CD14-positive monocyte (primary cell): ENCODE data around the gene DEAF1. TPM values are rescaled to one million over a fixed set of nuclear protein-coding genes. Genes with fewer than 3 reads are reported as not detected.

Experiments used
- DNase-seq, 3 donors: peaks; one replicate each; pipeline ENCODE4 v3.0.0-alpha.2; 2011 to 2022
- H2AFZ ChIP-seq: 2 replicates; pipeline ENCODE4 v1.6.0; 2012; ENCODE audit warnings: mild to moderate bottlenecking, low read depth, low read length, inconsistent platforms; ENCODE audit not compliant: insufficient read depth, poor library complexity, severe bottlenecking
- H3K27ac ChIP-seq, 2 donors: 1 replicate in 1 of 2; 2 replicates in 1 of 2; pipeline ENCODE4 v1.5.1; 2012 to 2013; ENCODE audit warnings: low read length in 2 of 2, control low read depth in 1 of 2, inconsistent platforms in 1 of 2, low read depth in 1 of 2, mild to moderate bottlenecking in 1 of 2
- H3K27me3 ChIP-seq, 2 donors: one replicate each; pipeline versions ENCODE4 v1.6.0 to v1.6.1; 2011 to 2013; ENCODE audit warnings: low read length in 2 of 2; ENCODE audit not compliant: control insufficient read depth in 2 of 2, insufficient read depth in 2 of 2
- H3K36me3 ChIP-seq, 2 donors: replicated peaks in 1 of 2; 1 replicate in 1 of 2; 2 replicates in 1 of 2; pipeline versions ENCODE4 v1.5.1 to v1.6.1; 2012 to 2013; ENCODE audit warnings: low read length in 2 of 2, control low read depth in 1 of 2, inconsistent platforms in 1 of 2, mild to moderate bottlenecking in 1 of 2; ENCODE audit not compliant: insufficient read depth in 2 of 2, control insufficient read depth in 1 of 2
- H3K4me1 ChIP-seq, 2 donors: 1 replicate in 1 of 2; 2 replicates in 1 of 2; pipeline versions ENCODE4 v1.5.1 to v1.6.1; 2012 to 2013; ENCODE audit warnings: low read length in 2 of 2, control low read depth in 1 of 2, inconsistent platforms in 1 of 2, mild to moderate bottlenecking in 1 of 2, moderate library complexity in 1 of 2; ENCODE audit not compliant: insufficient read depth in 2 of 2, control insufficient read depth in 1 of 2
- H3K4me2 ChIP-seq: replicated peaks from 2 replicates; pipeline ENCODE3; 2012; ENCODE audit warnings: low read length, moderate library complexity, mild to moderate bottlenecking; ENCODE audit not compliant: poor library complexity, severe bottlenecking; ENCODE audit errors: extremely low read depth
- H3K4me3 ChIP-seq, 3 experiments: fragments of 200-600 bp in 1 of 3; sonication (generic) in 1 of 3; replicated peaks in 1 of 3; 1 replicate in 2 of 3; 2 replicates in 1 of 3; pipeline ENCODE4 v1.5.1; 2011 to 2013; ENCODE audit warnings: low read length in 3 of 3, mild to moderate bottlenecking in 3 of 3, control low read depth in 2 of 3, low read depth in 2 of 3, inconsistent platforms in 1 of 3, moderate library complexity in 1 of 3
- H3K79me2 ChIP-seq: 2 replicates; pipeline ENCODE4 v1.6.0; 2012; ENCODE audit warnings: mild to moderate bottlenecking, control low read depth, inconsistent platforms, low read length, moderate library complexity; ENCODE audit not compliant: insufficient read depth
- H3K9ac ChIP-seq: 2 replicates; pipeline ENCODE4 v1.6.0; 2017; ENCODE audit warnings: low read length, mild to moderate bottlenecking; ENCODE audit not compliant: insufficient read depth, poor library complexity, severe bottlenecking
- H3K9me3 ChIP-seq, 2 donors: replicated peaks in 1 of 2; 1 replicate in 1 of 2; 2 replicates in 1 of 2; pipeline versions ENCODE4 v1.5.1 to v1.6.1; 2012 to 2013; ENCODE audit warnings: low read length in 2 of 2, control low read depth in 1 of 2; ENCODE audit not compliant: control insufficient read depth in 1 of 2, insufficient read depth in 1 of 2
- H4K20me1 ChIP-seq: 2 replicates; pipeline ENCODE4 v1.6.0; 2012; ENCODE audit warnings: mild to moderate bottlenecking, low read length, control low read depth, moderate library complexity; ENCODE audit not compliant: insufficient read depth
- H3K27ac Mint-ChIP-seq, 7 donors: one replicate each; pipeline ENCODE4 v1.8.0; 2020; ENCODE audit warnings: mild to moderate bottlenecking in 7 of 7, mixed read lengths in 7 of 7, moderate library complexity in 6 of 7, inconsistent platforms in 2 of 7
- H3K27me3 Mint-ChIP-seq, 3 donors: one replicate each; pipeline ENCODE4 v1.8.0; 2021 to 2022; ENCODE audit warnings: low read depth in 3 of 3, mild to moderate bottlenecking in 3 of 3, mixed read lengths in 3 of 3, moderate library complexity in 3 of 3, inconsistent platforms in 1 of 3
- H3K36me3 Mint-ChIP-seq, 2 donors: one replicate each; pipeline ENCODE4 v1.8.0; 2020; ENCODE audit warnings: mixed read lengths in 2 of 2, inconsistent platforms in 1 of 2, mild to moderate bottlenecking in 1 of 2
- H3K4me1 Mint-ChIP-seq: one replicate; pipeline ENCODE4 v1.8.0; 2020; ENCODE audit warnings: mild to moderate bottlenecking, mixed read lengths
- H3K4me3 Mint-ChIP-seq, 2 donors: one replicate each; pipeline ENCODE4 v1.8.0; 2020; ENCODE audit warnings: mild to moderate bottlenecking in 2 of 2, mixed read lengths in 2 of 2, moderate library complexity in 1 of 2
- H3K9me3 Mint-ChIP-seq, 7 donors: one replicate each; pipeline ENCODE4 v1.8.0; 2020 to 2022; ENCODE audit warnings: mixed read lengths in 7 of 7, mild to moderate bottlenecking in 6 of 7, moderate library complexity in 6 of 7, inconsistent platforms in 2 of 7
- CTCF ChIP-seq: fragments of 200-600 bp; IDR thresholded peaks from one replicate; pipeline ENCODE4 v1.8.0; 2022; ENCODE audit warnings: antibody characterized with exemption, mild to moderate bottlenecking
- WGBS: methylation state at CpG from one replicate; pipeline ENCODE4 v1.1.5; 2013; ENCODE audit warnings: missing lambda C conversion rate; ENCODE audit not compliant: insufficient coverage; 5-methylcytosine and 5-hydroxymethylcytosine counted together
- intact Hi-C, 2 donors: fragments of 100-400 bp; cut with micrococcal nuclease; formaldehyde crosslinking; loops; one replicate each; pipeline versions ENCODE4 v1.15.0 to v1.15.1; 2023
- polyA plus RNA-seq, 3 donors: library from polyadenylated mRNA; depleted of rRNA in 1 of 3; unstranded in 2 of 3; stranded (reverse) in 1 of 3; fragments of 300-500 nt in 2 of 3; fragments of >200 nt in 1 of 3; fragmentation: Illumina TruSeq in 2 of 3; gene quantifications; 1 replicate in 2 of 3; 2 replicates in 1 of 3; pipeline ENCODE4 v1.2.3, GENCODE V29; 2012 to 2021

The DEAF1 gene
- polyA plus RNA-seq, 3 donors: 18.0 to 22.3 (median 22.2) TPM

- H3K27ac Mint-ChIP-seq: no peak overlapping the region
- Histone ChIP-seq H3K27me3 (no peaks in the 10 kb centered on the region), H3K4me3 (no peak overlapping the region), H3K4me1 (no peaks in the 10 kb centered on the region), H3K9ac (no peak overlapping the region), H3K36me3 (peaks cover 87 to 97% of the 10 kb centered on the region in 2 donors), H3K4me2 (no peak overlapping the region), H2AFZ (no peak overlapping the region), H4K20me1 (peaks cover 65% of the 10 kb centered on the region), H3K27ac (no peak overlapping the region), H3K79me2 (peaks cover 4% of the 10 kb centered on the region), H3K9me3 (no peaks in the 10 kb centered on the region)
- DNase-seq: no peak
- WGBS: 93% methylated on average over 8 of the region's 10 CpGs
- no peaks in the 10 kb centered on the region for H3K4me1 Mint-ChIP-seq
- intact Hi-C loops: no loop called here
- H3K9me3 Mint-ChIP-seq: no peaks in the 10 kb centered on the region
- H3K4me3 Mint-ChIP-seq: no peak overlapping the region
- H3K27me3 Mint-ChIP-seq: peaks cover 0 to 2% (median 0%) of the 10 kb centered on the region in 3 donors
- TF ChIP-seq CTCF: no peak
- peaks cover 74 to 97% of the 10 kb centered on the region in 2 donors for H3K36me3 Mint-ChIP-seq
These were observed 99.6 kb downstream of the DEAF1 start for GRCh38 chr11:595400-595799.

Other genes starting within 250 kb of the DEAF1 start
- gene PTDSS2, start 244.9 kb downstream of the DEAF1 start, polyA plus RNA-seq: 10 to 100 TPM in 2 of 3 donors, 1 to 10 TPM in 1; 9.3 to 18.3 (median 12.4) TPM
- gene RNH1, start 188.0 kb downstream of the DEAF1 start, polyA plus RNA-seq: 100 to 1,000 TPM; 381 to 445 (median 443) TPM
- gene HRAS, start 159.6 kb downstream of the DEAF1 start, polyA plus RNA-seq: 10 to 100 TPM; 10.1 to 32.9 (median 10.3) TPM
- under 1 TPM in 2 of 3 donors, not detected in 1; 0.09 to 0.68 TPM for gene LRRC56, start 157.7 kb downstream of the DEAF1 start, polyA plus RNA-seq
- gene LMNTD2, start 134.5 kb downstream of the DEAF1 start, polyA plus RNA-seq: 10 to 100 TPM in 1 of 3 donors, 1 to 10 TPM in 1, under 1 TPM in 1; 0.67 to 10.6 (median 1.2) TPM
- gene RASSF7, start 134.3 kb downstream of the DEAF1 start, polyA plus RNA-seq: 10 to 100 TPM in 2 of 3 donors, 1 to 10 TPM in 1; 10.0 to 26.5 (median 12.4) TPM
- 10 to 100 TPM in 1 of 3 donors, 1 to 10 TPM in 2; 1.3 to 11.1 (median 3.3) TPM for gene PHRF1, start 118.8 kb downstream of the DEAF1 start, polyA plus RNA-seq
- gene IRF7, start 79.3 kb downstream of the DEAF1 start, polyA plus RNA-seq: 100 to 1,000 TPM in 1 of 3 donors, 10 to 100 TPM in 2; 38.6 to 125 (median 42.9) TPM
- gene CDHR5, start 70.3 kb downstream of the DEAF1 start, polyA plus RNA-seq: under 1 TPM; 0.18 to 0.43 (median 0.18) TPM
- not detected for gene SCT, start 68.0 kb downstream of the DEAF1 start, polyA plus RNA-seq
- under 1 TPM in 1 of 3 donors, not detected in 2; 0.13 TPM for gene DRD4, start 58.0 kb downstream of the DEAF1 start, polyA plus RNA-seq
- 10 to 100 TPM; 31.6 to 69.4 (median 37.3) TPM for gene TMEM80, start 594 bp upstream of the DEAF1 start, polyA plus RNA-seq
- under 1 TPM in 1 of 3 donors, not detected in 2; 0.55 TPM for gene EPS8L2, start 11.0 kb upstream of the DEAF1 start, polyA plus RNA-seq
- gene TALDO1, start 52.2 kb upstream of the DEAF1 start, polyA plus RNA-seq: 1,000 to 10,000 TPM in 2 of 3 donors, 100 to 1,000 TPM in 1; 502 to 1,249 (median 1,224) TPM
- gene GATD1, start 82.3 kb upstream of the DEAF1 start, polyA plus RNA-seq: 10 to 100 TPM in 1 of 3 donors, 1 to 10 TPM in 2; 4.5 to 45.6 (median 4.6) TPM
- not detected for gene CEND1, start 94.9 kb upstream of the DEAF1 start, polyA plus RNA-seq
- gene SLC25A22, start 103.1 kb upstream of the DEAF1 start, polyA plus RNA-seq: 10 to 100 TPM in 1 of 3 donors, 1 to 10 TPM in 2; 4.4 to 20.9 (median 5.6) TPM
- 10 to 100 TPM in 1 of 3 donors, 1 to 10 TPM in 2; 1.6 to 25.2 (median 2.6) TPM for gene PIDD1, start 110.0 kb upstream of the DEAF1 start, polyA plus RNA-seq
- 1,000 to 10,000 TPM in 1 of 3 donors, 100 to 1,000 TPM in 2; 879 to 1,191 (median 990) TPM for gene RPLP2, start 114.7 kb upstream of the DEAF1 start, polyA plus RNA-seq
- gene PNPLA2, start 123.7 kb upstream of the DEAF1 start, polyA plus RNA-seq: 100 to 1,000 TPM in 1 of 3 donors, 10 to 100 TPM in 2; 26.8 to 321 (median 35.0) TPM
- gene CRACR2B, start 132.7 kb upstream of the DEAF1 start, polyA plus RNA-seq: 10 to 100 TPM in 1 of 3 donors, 1 to 10 TPM in 2; 1.0 to 11.0 (median 1.4) TPM
- 100 to 1,000 TPM in 1 of 3 donors, 10 to 100 TPM in 2; 18.1 to 200 (median 57.4) TPM for gene CD151, start 137.7 kb upstream of the DEAF1 start, polyA plus RNA-seq
- 100 to 1,000 TPM in 2 of 3 donors, 10 to 100 TPM in 1; 93.9 to 133 (median 110) TPM for gene POLR2L, start 147.3 kb upstream of the DEAF1 start, polyA plus RNA-seq
- 10 to 100 TPM; 52.6 to 75.5 (median 63.1) TPM for gene TSPAN4, start 147.6 kb upstream of the DEAF1 start, polyA plus RNA-seq
- 10 to 100 TPM; 23.2 to 45.4 (median 45.0) TPM for gene CHID1, start 215.6 kb upstream of the DEAF1 start, polyA plus RNA-seq
- gene AP2A2, start 230.6 kb upstream of the DEAF1 start, polyA plus RNA-seq: 10 to 100 TPM in 1 of 3 donors, 1 to 10 TPM in 2; 5.7 to 61.0 (median 8.2) TPM